PC-9 (cell line): ENCODE results near the gene TPCN2.

Experiments used
- EZH2 ChIP-seq: fragments of 200-600 bp; sonication (generic); IDR thresholded peaks from 2 replicates; pipeline ENCODE4 v1.8.0; 2017; ENCODE audit warnings: antibody characterized with exemption, low read depth
- TF ChIP-seq, protein P1 (sequence below): fragments of 200-600 bp; sonication (generic); conservative IDR thresholded peaks from 2 replicates; pipeline ENCODE4 v1.6.1; 2017; ENCODE audit warnings: mixed run types, antibody characterized with exemption, mild to moderate bottlenecking, moderate library complexity

DNA sequence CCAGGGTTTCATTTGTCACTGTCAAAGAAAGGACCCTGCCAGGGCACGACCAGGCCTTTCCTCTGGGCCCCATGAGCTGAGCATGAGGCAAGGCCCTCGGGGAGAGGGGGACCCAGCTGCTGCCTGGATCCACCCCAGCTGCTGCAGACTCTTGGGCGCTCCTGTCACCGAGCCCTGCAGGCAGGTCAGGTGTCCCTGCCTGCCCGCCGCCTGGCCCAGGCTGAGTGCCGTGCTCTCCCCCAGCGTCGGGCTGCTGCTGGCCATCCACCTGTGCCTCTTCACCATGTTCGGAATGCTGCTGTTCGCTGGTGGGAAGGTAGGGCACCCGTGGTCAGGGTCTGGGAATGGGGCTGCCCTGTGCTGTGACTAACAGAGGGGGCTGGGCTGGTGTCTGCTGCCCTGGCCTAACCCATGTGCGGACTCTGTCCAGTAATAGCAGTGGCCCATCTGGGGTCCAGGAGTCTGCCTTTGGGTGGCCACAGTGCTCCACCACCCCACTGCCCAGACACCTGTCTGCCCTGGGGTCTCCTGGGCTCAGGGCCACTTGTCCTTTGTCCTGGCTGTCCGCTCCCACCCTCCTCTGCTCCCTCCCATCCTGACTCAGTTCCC is 15.0 kb downstream of the TPCN2 start:
- no peak for TF ChIP-seq EZH2
- TF ChIP-seq, protein P1, sequence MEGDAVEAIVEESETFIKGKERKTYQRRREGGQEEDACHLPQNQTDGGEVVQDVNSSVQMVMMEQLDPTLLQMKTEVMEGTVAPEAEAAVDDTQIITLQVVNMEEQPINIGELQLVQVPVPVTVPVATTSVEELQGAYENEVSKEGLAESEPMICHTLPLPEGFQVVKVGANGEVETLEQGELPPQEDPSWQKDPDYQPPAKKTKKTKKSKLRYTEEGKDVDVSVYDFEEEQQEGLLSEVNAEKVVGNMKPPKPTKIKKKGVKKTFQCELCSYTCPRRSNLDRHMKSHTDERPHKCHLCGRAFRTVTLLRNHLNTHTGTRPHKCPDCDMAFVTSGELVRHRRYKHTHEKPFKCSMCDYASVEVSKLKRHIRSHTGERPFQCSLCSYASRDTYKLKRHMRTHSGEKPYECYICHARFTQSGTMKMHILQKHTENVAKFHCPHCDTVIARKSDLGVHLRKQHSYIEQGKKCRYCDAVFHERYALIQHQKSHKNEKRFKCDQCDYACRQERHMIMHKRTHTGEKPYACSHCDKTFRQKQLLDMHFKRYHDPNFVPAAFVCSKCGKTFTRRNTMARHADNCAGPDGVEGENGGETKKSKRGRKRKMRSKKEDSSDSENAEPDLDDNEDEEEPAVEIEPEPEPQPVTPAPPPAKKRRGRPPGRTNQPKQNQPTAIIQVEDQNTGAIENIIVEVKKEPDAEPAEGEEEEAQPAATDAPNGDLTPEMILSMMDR, result no peak
